ENCODE data around the gene FAM217A. TPM values are rescaled to one million over a fixed set of nuclear protein-coding genes. Genes with fewer than 3 reads are reported as not detected.
A peak's percentile ranks its signal among the peaks of the same experiment; 100 is the strongest.

The FAM217A gene
- polyA plus RNA-seq, 1 donor (not counting 4 experiments of a cell fraction or from before 2014, with no cell fraction given), result not detected

DNA sequence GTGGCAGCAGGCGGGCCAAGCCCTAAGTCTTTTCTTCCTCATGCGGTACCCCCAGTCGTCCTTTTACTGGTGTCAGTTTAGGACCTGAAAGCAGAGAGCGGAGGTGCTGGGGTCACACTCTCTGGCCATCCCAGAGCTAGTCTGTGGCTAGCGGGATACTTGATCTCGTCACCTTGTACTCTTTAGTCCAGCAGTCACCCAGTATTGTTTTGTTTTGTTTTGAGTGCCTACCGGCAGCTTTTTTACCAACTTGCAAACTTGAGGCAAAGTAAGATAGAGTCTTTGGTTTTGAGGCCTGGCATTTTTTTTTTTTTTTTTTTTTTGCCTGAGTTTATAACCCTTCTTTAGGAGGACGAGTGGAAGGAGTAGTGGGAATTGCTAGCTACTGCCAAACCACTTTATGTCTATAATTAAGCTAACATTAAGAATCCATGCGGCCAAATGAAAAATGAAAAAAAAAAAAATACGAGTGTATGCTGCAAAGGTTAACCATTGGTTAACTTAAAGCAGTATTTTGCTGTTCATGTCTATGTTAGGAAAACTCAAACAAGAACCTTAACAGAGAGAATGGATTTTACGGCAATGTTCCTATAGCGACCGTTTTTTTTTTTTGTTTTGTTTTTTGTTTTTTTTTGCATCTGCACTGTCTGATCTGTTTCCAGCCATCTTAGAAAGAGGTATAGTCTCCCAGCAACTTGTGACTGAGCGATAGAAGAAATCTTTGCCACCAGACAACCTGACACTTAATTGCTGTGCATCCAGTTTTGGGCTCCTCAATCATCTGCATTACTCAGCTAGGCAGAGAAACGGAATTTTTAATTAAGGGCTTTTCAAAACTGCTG lies 56.9 kb downstream of the FAM217A start:
- Histone ChIP-seq H3K4me2 (ENCODE audit: control insufficient read depth, extremely low read depth, insufficient read depth, low read depth, low read length) (peak overlapping the region; percentile 90), H3K27ac (ENCODE audit: control insufficient read depth, insufficient read depth, low read length) (peak overlapping the region; percentile 89), H3K4me1 (ENCODE audit: control insufficient read depth, extremely low read depth, insufficient read depth, low read length) (peaks cover 15% of the 10 kb centered on the region), H3K9me3 (ENCODE audit: control insufficient read depth, low read depth, low read length) (no peaks in the 10 kb centered on the region), H3K79me2 (ENCODE audit: control insufficient read depth, insufficient read depth, low read length) (peaks cover 63% of the 10 kb centered on the region), H3K27me3 (ENCODE audit: control insufficient read depth, extremely low read depth, insufficient read depth, low read length) (no peaks in the 10 kb centered on the region), H3K4me3 (ENCODE audit: control insufficient read depth in 2 of 3, extremely low read depth in 1 of 3, insufficient read depth in 2 of 3, low read depth in 1 of 3, low read length in 3 of 3) (peak overlapping the region; percentile 74 to 85 (median 84)), H2AFZ (ENCODE audit: control insufficient read depth, low read length) (peak overlapping the region; percentile 78), H4K20me1 (ENCODE audit: control insufficient read depth, extremely low read depth, insufficient read depth, low read length) (peaks cover 5% of the 10 kb centered on the region), H3K36me3 (ENCODE audit: control insufficient read depth in 2 of 2, extremely low read depth in 1 of 2, insufficient read depth in 2 of 2, low read length in 2 of 2) (peaks cover 1 to 5% of the 10 kb centered on the region in 2 experiments), H3K9ac (ENCODE audit: control insufficient read depth, extremely low read depth, insufficient read depth, low read length) (peak overlapping the region; percentile 94), H3K9me1 (ENCODE audit: control insufficient read depth, extremely low read depth, insufficient read depth, low read length) (peaks cover 2% of the 10 kb centered on the region)
- FAIRE-seq (no peak), DNase-seq (ENCODE audit: low read depth, low spot score) (no peak)
- dilution Hi-C loops (cut with MboI; ENCODE audit: extremely low pct_ligation_motif_present, low sequenced_read_pairs), result no loop called here
- TF ChIP-seq, protein P1, sequence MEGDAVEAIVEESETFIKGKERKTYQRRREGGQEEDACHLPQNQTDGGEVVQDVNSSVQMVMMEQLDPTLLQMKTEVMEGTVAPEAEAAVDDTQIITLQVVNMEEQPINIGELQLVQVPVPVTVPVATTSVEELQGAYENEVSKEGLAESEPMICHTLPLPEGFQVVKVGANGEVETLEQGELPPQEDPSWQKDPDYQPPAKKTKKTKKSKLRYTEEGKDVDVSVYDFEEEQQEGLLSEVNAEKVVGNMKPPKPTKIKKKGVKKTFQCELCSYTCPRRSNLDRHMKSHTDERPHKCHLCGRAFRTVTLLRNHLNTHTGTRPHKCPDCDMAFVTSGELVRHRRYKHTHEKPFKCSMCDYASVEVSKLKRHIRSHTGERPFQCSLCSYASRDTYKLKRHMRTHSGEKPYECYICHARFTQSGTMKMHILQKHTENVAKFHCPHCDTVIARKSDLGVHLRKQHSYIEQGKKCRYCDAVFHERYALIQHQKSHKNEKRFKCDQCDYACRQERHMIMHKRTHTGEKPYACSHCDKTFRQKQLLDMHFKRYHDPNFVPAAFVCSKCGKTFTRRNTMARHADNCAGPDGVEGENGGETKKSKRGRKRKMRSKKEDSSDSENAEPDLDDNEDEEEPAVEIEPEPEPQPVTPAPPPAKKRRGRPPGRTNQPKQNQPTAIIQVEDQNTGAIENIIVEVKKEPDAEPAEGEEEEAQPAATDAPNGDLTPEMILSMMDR (optimal IDR thresholded peaks at IDR 0.05 in 1 of 3, IDR thresholded peaks at IDR 0.05 in 1 of 3, conservative IDR thresholded peaks at IDR 0.05 in 1 of 3; ENCODE audit: extremely low read depth in 1 of 3, insufficient read depth in 2 of 3, low read length in 3 of 3), result no peak
- TF ChIP-seq EZH2 (IDR thresholded peaks at IDR 0.05; ENCODE audit: low read length), result no peak

DNA sequence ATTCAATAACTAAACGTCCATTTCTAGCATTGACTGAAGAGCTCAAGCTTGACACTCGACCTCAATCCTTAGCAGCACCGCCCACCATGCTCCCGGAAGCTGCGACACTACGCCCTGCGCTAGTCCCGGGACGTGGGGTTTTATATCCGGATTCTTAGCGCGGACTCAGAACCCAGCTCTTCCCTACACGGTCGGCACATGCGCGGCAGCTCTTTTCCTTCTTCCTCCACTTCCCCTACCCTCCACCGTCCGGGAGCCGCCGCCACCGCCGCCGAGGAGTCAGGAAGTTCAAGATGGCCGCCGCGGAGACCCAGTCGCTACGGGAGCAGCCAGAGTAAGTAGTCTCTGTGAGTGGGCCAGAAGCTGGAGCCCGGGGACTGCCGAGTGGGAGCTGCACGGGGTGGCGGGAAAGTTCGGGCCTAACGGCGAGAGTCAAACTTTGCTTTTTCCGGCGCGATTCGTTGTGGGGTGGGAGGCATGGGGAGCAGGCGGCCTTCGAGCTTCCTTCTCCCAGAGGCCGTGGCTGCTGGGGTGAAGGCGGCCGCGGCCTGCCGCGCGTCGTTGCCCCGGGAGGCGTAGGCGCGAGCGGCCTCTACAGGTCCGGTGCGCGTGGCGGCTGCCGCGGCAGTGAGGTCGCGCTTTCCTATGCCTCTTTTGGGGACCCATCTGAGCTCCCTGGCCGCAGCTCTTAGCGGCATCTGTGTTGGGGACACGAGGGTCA lies 57.6 kb downstream of the FAM217A start:
- H2AFZ ChIP-seq (ENCODE audit: control insufficient read depth, low read length), result peak overlapping the region; percentile 78
- no peaks in the 10 kb centered on the region for H4K20me1 ChIP-seq (ENCODE audit: control insufficient read depth, extremely low read depth, insufficient read depth, low read length)
- H3K27ac ChIP-seq (ENCODE audit: control insufficient read depth, insufficient read depth, low read length), result peak overlapping the region; percentile 89
- H3K4me3 ChIP-seq (ENCODE audit: control insufficient read depth in 2 of 3, extremely low read depth in 1 of 3, insufficient read depth in 2 of 3, low read depth in 1 of 3, low read length in 3 of 3), result peak overlapping the region; percentile 74 to 85 (median 84)
- DNase-seq (ENCODE audit: low read depth, low spot score) (peak; percentile 72), FAIRE-seq (peak; percentile 87)
- peak overlapping the region; percentile 94 for H3K9ac ChIP-seq (ENCODE audit: control insufficient read depth, extremely low read depth, insufficient read depth, low read length)
- H3K9me3 ChIP-seq (ENCODE audit: control insufficient read depth, low read depth, low read length), result no peaks in the 10 kb centered on the region
- peaks cover 1 to 5% of the 10 kb centered on the region in 2 experiments for H3K36me3 ChIP-seq (ENCODE audit: control insufficient read depth in 2 of 2, extremely low read depth in 1 of 2, insufficient read depth in 2 of 2, low read length in 2 of 2)
- no peak for TF ChIP-seq EZH2 (IDR thresholded peaks at IDR 0.05; ENCODE audit: low read length)
- TF ChIP-seq, protein P1 (optimal IDR thresholded peaks at IDR 0.05 in 1 of 3, IDR thresholded peaks at IDR 0.05 in 1 of 3, conservative IDR thresholded peaks at IDR 0.05 in 1 of 3; ENCODE audit: extremely low read depth in 1 of 3, insufficient read depth in 2 of 3, low read length in 3 of 3), result peak; percentile 32 to 55 (median 55)
- H3K4me1 ChIP-seq (ENCODE audit: control insufficient read depth, extremely low read depth, insufficient read depth, low read length), result peaks cover 15% of the 10 kb centered on the region
- H3K27me3 ChIP-seq (ENCODE audit: control insufficient read depth, extremely low read depth, insufficient read depth, low read length), result no peaks in the 10 kb centered on the region
- H3K79me2 ChIP-seq (ENCODE audit: control insufficient read depth, insufficient read depth, low read length), result peaks cover 57% of the 10 kb centered on the region
- dilution Hi-C loops (cut with MboI; ENCODE audit: extremely low pct_ligation_motif_present, low sequenced_read_pairs), result no loop called here
- peak overlapping the region; percentile 90 for H3K4me2 ChIP-seq (ENCODE audit: control insufficient read depth, extremely low read depth, insufficient read depth, low read depth, low read length)
- H3K9me1 ChIP-seq (ENCODE audit: control insufficient read depth, extremely low read depth, insufficient read depth, low read length), result no peaks in the 10 kb centered on the region

All from keratinocyte (primary cell).